ENCODE measurements around the gene CSF3R.

Gene CSF3R

DNA sequence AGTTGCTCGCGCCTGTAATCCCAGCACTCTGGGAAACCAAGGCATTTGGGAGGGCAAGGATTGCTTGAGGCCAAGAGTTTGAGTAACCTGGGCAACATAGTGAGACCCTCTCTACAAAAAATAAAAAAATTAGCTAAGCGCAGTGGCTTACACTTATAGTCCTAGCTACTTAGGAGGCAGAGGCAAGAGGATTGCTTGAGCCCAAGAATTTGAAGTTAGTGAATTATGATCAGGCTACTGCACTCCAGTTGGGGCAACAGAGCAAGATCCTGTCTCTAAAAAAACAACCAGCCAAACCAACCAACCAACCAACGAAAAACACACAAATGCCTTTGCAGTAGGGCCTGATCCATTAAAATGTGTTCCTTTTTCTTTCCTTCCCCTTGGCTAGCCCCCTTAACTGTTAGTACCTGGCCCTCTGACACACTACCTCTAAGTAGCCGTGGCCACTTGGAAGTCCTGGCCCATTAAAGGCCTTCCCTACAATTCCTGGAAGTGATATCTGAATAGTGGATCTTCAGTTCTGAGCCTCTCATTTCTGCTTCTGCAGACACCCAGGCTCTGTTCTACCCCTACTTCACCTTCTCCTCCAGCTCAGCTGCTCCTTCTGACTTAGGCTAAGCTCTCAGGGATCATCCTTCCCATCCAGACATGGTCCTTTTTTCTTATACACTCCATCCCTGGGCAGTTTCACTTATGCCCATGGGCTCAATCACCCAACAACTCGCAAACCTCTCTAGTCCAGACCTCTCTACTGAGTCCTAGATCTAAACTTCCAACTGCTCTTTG, 28.9 kb downstream of the CSF3R start:
- TF ChIP-seq, protein P1, sequence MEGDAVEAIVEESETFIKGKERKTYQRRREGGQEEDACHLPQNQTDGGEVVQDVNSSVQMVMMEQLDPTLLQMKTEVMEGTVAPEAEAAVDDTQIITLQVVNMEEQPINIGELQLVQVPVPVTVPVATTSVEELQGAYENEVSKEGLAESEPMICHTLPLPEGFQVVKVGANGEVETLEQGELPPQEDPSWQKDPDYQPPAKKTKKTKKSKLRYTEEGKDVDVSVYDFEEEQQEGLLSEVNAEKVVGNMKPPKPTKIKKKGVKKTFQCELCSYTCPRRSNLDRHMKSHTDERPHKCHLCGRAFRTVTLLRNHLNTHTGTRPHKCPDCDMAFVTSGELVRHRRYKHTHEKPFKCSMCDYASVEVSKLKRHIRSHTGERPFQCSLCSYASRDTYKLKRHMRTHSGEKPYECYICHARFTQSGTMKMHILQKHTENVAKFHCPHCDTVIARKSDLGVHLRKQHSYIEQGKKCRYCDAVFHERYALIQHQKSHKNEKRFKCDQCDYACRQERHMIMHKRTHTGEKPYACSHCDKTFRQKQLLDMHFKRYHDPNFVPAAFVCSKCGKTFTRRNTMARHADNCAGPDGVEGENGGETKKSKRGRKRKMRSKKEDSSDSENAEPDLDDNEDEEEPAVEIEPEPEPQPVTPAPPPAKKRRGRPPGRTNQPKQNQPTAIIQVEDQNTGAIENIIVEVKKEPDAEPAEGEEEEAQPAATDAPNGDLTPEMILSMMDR (IDR thresholded peaks at IDR 0.05; ENCODE audit: low read depth, low read length), result no peak
- no peak overlapping the region for H3K4me3 ChIP-seq (ENCODE audit: low read depth, low read length)

DNA sequence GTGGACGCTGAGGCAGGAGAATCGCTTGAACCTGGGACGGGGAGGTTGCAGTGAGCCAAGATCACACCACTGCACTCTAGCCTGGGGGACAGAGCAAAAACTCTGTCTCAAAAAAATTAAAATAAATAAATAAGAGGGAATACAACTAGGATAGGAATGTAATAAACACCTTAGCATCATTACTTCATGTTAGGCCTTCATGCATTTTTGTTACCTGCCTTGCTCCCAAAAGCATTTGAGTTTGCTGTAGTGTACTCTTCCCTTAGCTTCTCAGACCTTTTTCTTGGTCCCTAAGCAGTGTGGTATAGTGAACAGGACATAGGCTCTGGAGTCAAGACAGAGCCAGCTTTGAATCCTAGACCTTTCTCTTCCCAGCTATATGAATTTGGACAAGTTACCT, 29.7 kb downstream of the CSF3R start:
- TF ChIP-seq, protein P1 (IDR thresholded peaks at IDR 0.05; ENCODE audit: low read depth, low read length), result no peak
- H3K4me3 ChIP-seq (ENCODE audit: low read depth, low read length), result no peak overlapping the region

- TF ChIP-seq, protein P1 (IDR thresholded peaks at IDR 0.05; ENCODE audit: low read depth, low read length), result no peak
- peak overlapping the region; percentile 71 for H3K4me3 ChIP-seq (ENCODE audit: low read depth, low read length)
Observed at GRCh38 chr1:36450919-36451305, 31.8 kb downstream of the CSF3R start.

- peak within 1 kb of the TSS; percentile 71 for H3K4me3 ChIP-seq (ENCODE audit: low read depth, low read length)
- TF ChIP-seq, protein P1 (IDR thresholded peaks at IDR 0.05; ENCODE audit: low read depth, low read length), result no peak
Observed at GRCh38 chr1:36450270-36450918, 32.3 kb downstream of the CSF3R start, which contains the start of gene OSCP1. TSS of gene OSCP1 (minus strand) at chr1:36450451. CDS start at chr1:36450369, 82 bp downstream.

- TF ChIP-seq, protein P1 (IDR thresholded peaks at IDR 0.05; ENCODE audit: low read depth, low read length), result no peak
Observed at GRCh38 chr1:36448530-36449056, 34.1 kb downstream of the CSF3R start.

DNA sequence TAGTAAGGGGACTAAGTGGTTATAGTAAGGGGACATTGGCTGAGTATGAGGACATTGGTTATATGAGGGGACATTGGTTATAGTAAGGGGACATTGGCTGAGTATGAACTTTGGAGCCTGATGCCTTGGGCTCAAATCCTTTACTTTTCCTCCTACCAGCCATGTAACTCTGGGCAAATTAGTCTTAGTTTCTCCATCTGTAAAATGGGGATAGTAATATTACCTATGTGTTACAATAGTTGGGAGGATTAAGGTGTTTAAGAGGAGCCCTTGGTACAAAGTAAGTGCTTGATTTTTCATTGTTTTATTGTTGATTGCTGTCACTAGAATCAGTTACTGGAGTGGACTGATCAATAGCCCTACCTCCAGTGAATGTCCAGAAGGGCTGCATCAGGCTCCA, 35.3 kb downstream of the CSF3R start:
- TF ChIP-seq, protein P1 (IDR thresholded peaks at IDR 0.05; ENCODE audit: low read depth, low read length), result no peak
- H3K4me3 ChIP-seq (ENCODE audit: low read depth, low read length), result no peak overlapping the region

More at GRCh38 chr1:36448530-36449056, 34.1 kb downstream of the CSF3R start:
- no peak overlapping the region for H3K4me3 ChIP-seq (ENCODE audit: low read depth, low read length)

DNA sequence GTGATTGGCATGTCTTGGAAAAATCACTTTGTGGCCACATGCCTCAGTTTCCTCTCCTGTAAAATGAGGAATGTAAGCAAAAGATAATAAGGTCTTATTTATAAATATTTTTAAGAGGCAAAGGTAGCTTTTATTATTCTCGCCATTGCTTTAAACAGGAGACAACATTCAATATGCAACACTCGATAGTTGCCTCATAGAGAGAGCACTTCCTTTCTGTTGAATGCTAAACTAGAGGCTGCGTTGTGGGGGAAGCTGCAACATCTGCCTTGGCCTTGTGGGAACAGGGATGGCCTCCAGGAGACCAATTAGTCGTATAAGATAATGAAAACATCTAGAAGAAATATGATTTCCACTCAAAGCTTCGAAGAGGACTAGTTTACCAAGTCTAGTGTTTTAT, 36.0 kb downstream of the CSF3R start:
- TF ChIP-seq, protein P1 (IDR thresholded peaks at IDR 0.05; ENCODE audit: low read depth, low read length), result no peak
- H3K4me3 ChIP-seq (ENCODE audit: low read depth, low read length), result no peak overlapping the region

All from WI38 (cell line).